GM21381 (cell line): ENCODE data around the gene PTPRT.

Experiments
- ATAC-seq: cut with Tn5 transposase; IDR thresholded peaks from one replicate; pipeline ENCODE4 v1.9.1; 2021; ENCODE audit warnings: mild to moderate bottlenecking, moderate library complexity; ENCODE audit not compliant: unreplicated experiment

Gene PTPRT

DNA sequence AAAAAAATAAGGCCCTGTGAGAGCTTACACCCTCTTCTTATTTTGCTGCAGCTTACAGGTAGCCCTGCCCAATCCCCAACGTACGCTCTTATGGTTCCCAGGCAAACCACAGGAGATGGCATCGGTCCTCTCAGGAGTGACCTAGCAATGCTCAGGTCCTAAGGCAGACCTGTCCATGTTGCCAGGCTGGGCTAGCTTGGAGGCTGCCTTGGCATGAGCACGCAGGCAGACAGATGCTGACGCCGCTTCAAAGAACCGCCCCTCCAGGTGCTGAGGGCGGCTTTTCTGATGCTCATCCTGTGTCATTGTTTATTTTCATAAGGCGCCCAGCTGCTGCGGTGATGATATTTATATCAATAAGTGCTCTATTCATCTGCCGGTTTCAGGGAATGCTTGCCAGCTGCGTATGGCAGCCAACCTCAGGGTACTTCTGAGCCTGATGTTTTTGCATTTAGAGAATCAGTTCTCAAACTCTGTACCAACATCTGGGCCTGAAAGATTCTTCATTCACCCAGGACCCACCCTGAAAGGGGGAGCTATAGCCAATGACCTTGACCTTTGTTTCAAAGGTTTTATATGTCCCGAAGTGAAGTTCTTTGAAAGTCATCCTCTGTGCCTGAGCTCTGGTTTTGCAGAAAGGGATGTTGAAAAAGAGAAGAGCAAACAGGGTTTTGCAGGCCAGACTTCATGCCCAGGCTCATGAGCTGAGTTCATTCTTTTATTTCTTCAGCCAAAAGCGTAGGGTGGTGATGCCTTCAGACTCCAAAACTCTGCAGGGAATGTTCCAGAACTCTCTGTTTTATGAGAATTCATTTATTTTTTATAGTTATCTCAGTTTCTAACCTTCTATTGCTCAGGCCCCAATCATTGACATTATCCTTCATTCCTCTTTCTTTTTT lies 1095.9 kb downstream of the PTPRT start:
- ATAC-seq, result no peak

GRCh38 chr20:42093041-42093440 lies 1096.7 kb downstream of the PTPRT start:
- no peak for ATAC-seq

GRCh38 chr20:42085366-42085765 lies 1104.3 kb downstream of the PTPRT start:
- no peak for ATAC-seq

- ATAC-seq, result no peak
Observed at GRCh38 chr20:42083280-42083679, 1106.4 kb downstream of the PTPRT start.

DNA sequence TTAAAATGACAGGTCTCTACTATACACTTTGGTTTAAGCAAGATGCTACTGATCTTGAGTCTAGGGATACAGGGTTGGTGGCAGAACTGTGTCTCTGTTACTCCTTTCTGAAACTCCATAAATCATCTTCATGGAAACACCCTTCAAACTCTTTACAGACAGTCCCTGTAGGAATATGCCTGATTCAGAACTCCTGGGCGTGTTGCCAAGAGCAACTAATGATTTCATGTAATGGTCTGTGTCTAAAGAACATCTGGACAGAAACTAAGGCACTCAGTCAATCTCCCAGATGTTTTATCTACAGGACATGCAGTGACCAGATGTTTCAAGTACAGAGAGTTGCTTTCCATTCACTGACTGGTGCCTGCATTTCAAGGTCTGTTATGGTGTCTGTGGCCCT lies 1107.1 kb downstream of the PTPRT start:
- ATAC-seq, result no peak

GRCh38 chr20:42080956-42081355 lies 1108.8 kb downstream of the PTPRT start:
- no peak for ATAC-seq

DNA sequence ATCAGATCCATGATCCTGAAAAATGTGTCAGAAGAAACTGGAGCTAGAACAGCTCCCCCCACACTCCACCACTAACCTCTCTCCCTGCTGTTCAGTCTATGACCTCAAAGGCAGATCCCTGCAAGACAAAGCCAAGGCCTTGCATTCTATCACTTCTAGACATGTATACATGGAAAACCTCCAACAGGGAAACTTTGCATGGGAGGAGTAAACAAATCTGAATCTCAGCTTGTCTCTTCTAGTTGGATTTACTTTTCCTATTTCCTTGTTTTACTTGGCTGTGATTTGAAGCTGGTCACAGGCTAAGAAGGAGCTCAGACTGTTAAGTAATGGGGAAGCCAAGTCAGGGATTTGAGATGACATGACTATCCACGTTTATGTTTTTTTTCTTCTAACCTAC lies 1114.8 kb downstream of the PTPRT start:
- no peak for ATAC-seq

DNA sequence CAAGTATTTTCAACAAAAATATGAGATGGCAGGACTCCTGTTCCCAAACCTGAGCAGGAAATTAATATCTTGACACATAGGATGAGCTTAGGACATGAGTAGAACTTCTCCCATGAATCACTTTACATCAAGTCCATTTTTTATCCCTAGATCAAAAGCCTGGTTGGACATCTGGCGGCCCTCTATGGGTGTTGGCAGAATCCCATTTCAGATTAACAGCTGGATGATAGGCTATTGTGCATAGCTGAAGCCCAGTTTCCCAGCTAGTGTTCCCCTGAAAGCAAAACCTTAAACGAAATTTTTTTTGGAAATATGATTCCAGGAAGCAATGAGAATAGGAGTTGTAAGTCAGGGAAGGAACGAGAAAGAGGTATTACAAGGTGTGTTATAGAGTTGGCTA lies 1122.1 kb downstream of the PTPRT start:
- ATAC-seq, result no peak

DNA sequence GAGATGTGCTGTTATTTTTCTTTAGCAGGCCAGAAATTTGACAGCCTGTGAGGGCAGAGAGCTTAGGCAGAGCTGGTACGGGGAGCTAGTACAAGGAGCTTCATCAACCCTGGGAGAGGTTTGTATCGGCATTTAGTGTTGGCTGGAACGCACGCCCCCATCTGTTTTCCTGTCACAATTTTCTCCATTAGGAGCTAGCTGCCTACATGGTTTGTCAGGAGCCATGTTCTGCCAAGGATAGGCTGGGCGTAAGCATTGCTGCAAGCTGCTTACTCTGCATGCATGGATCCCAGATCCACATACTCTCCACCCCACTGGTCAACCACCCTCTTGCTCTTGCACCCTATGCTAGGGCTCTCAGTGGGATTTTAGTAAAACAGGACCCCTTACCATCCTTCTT lies 1122.5 kb downstream of the PTPRT start:
- no peak for ATAC-seq

DNA sequence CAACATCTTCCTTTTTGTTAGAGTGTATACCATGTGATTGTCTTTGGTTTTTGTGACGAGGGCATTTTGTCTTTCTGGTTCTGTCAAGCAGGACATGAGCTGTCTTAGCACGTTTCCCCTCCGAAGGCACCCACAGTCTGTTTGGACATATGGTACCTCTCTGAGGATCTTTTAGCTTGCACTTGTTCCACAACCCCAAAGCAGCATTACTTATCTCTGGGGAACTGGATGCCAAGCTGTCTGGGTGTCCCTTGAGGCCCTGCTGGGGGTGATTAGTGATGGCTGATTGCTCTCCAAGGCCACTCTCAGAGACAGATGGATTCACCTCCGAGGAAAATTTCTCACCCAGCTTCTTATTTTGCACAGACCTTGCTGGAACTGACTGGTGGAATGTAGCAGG lies 1126.6 kb downstream of the PTPRT start:
- no peak for ATAC-seq

GRCh38 chr20:42053350-42053749 lies 1136.4 kb downstream of the PTPRT start:
- ATAC-seq, result no peak

DNA sequence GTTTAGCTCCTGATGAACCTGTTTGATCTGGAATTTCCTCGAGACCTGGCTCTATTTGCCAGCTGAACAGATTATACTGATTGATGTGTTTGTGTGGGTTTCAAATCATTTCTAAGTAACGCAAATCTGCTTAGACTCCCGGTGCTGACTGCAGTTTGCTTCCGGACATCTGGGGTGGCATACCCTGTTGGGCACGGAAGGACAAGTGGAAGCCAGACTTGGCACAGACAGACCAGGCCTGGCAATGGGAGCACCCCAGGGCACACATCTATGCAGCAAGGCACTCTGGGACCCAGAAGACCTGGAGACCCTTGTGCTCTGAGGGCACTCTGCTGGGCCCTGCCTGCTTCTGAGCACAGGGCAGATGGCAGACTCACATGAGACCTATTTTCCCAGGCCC lies 1137.8 kb downstream of the PTPRT start:
- ATAC-seq, result no peak

DNA sequence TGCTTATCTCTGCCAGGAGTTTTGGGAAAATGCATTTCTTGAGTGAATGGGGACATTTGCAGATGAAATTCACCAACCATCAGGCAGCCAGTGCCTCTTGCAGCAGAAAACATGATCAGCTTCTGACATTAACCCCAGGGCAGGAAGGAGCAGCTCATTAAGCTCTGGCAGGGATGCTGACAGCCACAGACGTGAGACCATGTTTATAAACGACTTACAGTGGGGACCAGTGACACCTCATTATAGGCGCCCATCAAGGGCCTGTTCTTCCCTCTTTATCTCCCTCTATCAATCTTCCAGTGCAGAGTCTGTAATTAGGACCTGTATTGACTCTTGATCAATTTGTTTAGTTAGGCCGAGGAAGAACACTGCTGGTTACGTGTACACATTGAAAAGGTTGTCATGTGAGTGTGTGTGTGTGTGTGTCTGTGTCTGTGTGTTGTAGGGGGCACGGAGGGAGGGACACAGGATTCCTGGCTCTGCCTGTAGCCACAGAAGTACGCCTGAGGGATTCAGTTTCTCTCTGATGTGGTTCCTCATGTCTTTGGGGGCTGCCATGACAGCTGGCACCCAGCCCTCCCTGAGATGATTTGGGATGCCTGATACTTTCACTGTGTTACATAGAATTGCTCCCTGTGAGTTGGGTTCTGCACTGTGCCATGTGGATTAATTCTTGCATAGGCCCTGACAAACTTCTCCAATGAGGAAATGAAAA lies 1143.2 kb downstream of the PTPRT start:
- no peak for ATAC-seq

- no peak for ATAC-seq
Observed at GRCh38 chr20:42043921-42044320, 1145.8 kb downstream of the PTPRT start.

GRCh38 chr20:42041000-42041565 lies 1148.6 kb downstream of the PTPRT start:
- no peak for ATAC-seq

GRCh38 chr20:42027746-42028268 lies 1161.9 kb downstream of the PTPRT start:
- ATAC-seq, result no peak

GRCh38 chr20:42026599-42026998 lies 1163.1 kb downstream of the PTPRT start:
- ATAC-seq, result no peak

DNA sequence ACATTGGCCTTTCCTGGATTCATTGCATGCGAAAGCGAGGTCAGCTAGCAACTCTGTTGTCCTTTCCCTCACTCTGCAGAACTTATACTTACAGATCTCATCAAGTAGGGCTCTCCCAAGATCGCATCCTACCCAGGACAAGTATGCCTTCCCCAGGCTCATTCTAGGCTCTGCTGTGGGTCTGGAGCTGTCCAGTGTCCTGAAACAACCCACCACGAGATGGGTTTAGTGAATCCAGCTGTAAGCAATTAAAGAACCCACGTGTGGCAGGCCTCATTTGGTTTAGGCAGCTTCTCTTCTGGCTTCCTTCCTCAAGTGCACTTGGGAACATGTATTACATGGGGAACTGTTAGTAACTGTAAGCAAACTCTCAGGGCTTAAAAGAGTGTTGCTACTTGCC lies 1165.1 kb downstream of the PTPRT start:
- no peak for ATAC-seq
